HG03039 (cell line): ENCODE measurements around the gene NATD1.

Experiments used
- ATAC-seq: cut with Tn5 transposase; IDR thresholded peaks from one replicate; pipeline ENCODE4 v1.9.1; 2021; ENCODE audit warnings: mild to moderate bottlenecking, moderate library complexity; ENCODE audit not compliant: unreplicated experiment

NATD1 gene

DNA sequence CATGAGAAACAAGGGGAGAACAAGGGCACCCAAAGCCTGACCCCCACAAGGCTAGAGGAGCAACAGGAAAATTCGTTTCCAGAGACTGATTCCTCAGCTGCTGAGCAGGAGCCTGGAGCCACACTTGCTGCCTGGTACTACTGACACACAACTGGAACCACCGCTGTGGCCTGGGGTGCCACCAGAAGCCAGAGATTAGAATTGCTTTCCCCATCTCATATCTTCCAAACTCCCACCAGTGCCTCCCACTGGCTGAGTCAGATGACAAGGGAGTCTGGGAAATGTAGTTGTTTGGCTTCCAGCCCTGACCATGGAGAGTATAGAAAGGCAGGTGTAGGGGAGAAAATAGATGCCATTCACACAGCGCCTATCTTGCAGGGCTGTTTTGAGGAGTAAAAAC, 35.1 kb downstream of the NATD1 start:
- ATAC-seq, result no peak

DNA sequence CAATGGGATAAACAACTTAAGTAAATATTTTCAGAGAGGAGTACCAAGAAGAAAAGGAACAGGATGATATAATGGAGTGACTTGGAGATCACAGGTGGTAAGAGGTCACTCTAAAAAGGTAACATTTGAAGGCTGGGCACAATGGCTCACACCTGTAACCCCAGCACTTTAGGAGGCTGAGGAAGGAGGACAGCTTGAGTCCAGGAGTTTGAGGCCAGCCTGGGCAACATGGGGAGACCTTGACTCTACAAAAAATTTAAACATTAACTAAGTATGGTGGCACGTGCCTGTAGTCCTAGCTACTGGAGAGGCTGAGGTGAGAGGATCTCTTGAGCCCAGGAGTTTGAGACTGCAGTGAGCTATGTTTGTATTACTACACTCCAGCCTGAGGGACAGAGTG, 35.9 kb downstream of the NATD1 start:
- no peak for ATAC-seq

DNA sequence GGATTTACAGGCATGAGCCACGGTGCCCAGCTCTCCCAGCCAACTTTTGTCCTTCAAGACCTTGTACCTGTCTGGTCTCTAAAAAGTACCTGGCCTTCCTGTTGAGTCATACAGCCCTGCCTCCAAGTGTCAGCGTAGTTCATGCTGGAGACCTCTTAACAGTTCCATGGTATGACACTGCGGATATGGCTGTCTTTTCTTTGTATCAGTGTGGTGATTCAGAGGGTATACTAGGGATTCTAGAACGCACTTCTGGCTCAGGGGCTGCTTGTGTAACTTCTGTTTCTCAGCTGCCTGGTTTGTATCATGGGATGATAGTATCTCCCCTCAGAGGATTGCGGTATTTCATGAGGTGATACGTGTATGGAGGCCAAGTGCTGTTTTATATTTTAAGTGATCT, 37.3 kb downstream of the NATD1 start:
- no peak for ATAC-seq

DNA sequence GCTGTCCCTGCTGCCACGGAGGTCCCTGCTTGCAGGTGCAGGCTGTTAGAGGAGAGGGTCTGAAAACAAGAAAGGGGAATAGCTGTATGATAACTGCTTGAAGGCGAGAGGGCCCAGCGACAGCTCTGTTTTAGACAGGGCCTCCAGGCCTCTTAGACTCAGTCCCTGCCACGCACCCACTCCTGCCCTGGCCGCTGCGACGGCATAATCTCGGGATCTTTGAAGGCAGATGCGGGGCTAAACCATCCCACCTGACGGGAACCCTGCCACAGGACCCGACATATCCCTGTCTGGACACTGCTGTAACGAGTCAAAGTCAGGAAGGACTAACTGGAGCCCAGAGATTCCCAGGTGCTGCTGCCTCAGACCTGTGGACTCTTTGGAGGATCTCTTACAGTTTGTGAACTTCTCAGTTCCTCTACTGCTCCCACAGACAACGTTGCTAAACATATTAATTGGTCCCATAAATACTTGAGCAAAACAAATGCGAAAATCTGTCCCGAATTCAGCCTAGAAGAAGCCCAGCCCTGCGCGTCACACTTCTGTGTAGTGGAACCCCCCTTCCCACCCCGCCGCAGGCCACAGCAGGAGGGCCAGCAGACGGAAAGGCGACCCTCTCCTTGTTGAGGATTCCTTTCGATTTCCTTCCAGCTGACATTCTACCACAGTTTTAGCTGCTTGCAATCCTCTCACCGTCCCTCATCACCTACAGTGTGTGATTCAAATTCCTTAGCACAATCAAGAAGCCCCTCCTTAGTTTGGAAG, 38.3 kb downstream of the NATD1 start:
- ATAC-seq, result peak; percentile 14

DNA sequence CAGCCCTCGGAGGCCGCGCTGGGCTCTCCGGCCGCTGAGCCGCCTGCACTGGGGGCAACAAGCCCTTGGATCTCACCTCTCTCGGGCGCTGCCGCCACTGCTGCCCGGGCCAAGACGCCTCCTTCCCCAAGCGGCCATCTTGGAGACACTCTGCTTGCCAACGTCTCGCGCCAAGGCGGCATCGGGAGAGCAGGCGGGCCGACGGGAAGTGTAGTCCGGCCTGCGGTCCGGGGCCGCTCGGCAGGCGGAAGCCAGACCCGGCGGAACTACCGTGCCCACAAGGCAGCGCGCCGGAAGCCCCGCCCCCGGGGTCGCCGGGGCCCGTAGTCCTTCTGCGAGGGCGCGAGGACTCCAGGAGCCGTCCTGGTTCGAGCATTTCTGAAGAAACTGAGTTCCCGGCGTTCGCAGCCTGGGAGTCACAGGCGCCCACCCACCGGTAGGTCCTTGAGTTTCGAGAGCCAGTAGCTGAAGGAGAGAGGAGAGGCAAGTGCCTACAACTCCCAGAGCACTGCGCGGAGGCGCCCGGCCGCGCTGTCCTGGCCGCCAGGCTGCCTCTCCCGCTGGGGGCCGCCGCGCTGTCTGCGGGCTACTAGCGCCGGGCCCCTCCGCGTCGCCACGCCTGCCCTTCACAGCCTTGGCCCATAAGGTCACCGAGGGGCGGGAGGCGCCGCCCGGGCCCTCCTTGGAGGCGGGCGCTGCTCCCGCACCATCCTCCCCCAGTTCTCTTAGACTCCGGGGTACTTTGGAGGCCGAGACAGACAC, 39.0 kb downstream of the NATD1 start, which contains the start of gene TMEM11:
TMEM11 (minus strand) TSS at position 147 of the 762 bp plus-strand sequence; CDS start at position 138, 9 bp downstream.
- peak; percentile 86 for ATAC-seq

DNA sequence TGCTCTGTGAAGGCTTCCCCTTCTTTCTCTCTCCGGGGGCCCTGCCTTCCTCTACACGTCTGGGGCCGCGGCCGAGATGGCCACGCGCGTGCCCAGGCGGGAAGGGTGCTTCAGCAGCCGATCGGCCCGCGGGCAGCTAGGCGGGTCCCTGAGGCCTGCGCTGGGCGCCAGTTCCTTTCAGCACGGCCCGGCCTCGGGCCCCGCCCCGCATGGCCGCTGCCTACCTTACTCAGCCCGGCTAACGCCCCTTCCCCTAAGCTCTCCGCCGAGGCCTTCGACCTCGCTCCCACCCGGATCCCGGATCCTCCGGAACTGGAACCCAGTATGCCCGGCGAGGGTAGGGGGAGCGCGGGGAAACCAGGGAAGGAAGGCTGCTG, 39.6 kb downstream of the NATD1 start:
- peak; percentile 17 for ATAC-seq

DNA sequence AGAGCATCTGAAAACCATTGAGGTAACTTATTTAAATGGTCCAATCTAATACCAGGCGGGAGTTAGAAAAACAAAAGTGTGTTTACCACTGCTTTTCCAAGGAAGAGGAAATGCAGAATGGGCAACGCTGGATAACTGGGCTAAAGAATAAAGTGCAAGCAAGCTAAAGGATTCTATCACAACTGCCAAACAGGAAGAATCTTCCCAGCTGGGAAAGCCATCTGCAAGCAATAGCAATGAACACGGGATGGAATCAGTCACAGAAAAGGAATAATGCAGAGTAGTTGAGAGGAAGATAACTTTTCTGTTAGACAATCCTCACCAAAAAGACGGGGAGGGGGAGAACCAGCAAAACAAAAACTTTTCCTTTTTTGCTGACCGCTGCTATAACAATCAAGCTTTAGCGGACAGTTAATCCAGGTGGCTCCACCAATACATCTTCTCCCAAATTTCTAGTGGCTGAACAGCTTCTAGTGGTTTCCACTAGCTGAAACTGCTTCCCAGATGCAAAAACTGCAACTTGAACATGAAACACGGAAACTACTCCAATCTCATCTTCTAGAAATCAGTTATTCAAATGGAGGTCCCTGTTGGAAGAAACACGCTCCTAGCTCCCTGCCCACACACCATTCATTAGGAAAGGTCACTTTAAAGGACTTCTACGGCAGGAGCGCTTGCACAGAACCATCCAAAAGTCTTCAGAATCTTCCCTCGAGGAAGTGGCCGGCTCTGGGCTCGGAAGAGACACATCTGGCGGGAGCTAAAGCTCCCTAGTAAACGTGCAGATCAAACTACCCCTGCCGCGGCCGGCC, 40.2 kb downstream of the NATD1 start:
- ATAC-seq, result no peak

DNA sequence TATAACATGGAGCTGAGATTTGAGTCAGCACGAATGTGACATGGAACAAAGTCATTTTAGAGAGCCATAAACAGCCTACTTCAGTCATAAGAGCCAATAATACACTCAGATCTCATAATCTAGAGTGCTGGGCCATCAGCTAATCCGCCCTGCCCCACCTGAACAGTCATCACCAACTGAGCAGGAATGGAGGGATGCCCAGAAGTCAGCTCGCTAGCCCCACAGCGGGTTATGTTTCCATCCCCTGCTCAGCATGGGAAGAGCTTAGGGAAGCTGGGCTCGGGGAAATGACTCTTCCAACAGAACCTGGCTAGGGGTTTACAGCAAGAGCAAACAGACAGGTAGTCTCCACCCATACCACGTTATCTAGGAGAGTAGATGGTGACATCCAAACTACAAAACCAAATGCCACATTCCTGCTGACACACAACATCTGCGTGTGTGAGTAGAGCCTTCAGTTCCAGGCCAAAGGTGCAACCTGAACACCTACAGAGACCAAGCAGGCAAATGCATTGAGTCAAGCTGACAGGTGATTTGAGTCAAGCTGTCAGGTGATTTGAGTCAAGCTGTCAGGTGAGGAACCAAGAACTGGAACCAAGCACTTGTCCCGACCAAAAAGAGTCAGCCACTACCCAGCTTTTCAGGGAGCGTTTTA, 41.3 kb downstream of the NATD1 start:
- ATAC-seq, result no peak

DNA sequence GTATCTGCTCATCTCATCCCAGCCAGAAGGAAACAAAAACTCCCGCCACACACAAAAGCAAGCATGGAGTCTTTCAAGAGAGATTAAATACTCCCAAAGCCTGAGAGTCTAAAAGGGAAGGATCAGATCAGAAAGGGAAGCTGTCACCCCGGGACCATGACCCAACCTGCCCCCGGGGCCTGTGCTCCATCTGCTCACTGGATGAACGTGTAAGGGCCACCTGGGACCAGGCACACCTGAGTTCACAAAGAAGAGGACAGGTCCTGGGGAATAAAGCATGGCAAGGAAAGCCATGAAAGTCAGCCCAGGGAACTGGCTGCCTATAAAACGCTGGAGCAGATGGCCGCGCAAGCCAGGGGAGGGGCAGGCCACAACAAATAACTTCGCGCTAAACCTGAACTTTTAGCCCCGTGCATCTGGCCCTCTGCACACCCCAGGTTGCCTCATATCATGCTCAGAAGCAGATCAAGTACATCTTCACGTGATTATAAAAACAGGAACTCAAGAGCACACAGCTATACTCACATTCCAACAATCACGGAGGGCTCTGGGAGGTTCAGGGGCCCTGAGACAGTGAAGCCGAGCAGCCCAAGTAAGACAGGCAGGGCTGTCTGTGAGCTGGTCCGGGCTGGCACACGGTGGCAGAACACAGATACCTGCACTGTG, 42.7 kb downstream of the NATD1 start:
- ATAC-seq, result no peak

DNA sequence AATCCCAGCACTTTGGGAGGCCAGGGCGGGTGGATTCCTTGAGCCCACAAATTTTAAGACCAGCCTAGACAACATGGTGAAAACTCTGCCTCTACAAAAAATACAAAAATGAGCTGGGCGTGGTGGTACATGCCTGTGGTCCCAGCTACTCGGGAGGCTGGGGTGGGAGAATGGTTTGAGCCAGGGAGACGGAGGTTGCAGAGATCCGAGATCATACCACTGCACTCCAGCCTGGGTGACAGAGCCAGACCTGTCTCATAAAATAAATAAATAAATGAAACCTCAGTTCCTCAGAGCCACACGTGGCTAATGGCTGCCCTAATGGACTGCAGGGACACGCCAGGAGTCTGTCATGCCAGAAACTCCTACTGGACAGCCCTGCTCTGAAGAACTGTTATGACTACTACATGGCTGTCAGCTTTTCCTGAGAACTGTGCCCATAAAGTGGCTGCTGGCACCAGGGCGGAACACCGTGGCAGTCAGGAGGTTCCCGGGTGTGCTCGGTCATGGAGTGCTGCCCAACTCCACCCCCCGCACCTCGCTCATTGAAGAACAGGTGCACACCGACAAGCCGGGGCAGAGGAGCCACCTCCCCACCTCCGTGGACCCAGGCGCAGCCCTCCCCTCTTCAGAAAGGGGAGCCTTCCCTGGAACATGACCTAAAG, 43.6 kb downstream of the NATD1 start:
- ATAC-seq, result no peak

DNA sequence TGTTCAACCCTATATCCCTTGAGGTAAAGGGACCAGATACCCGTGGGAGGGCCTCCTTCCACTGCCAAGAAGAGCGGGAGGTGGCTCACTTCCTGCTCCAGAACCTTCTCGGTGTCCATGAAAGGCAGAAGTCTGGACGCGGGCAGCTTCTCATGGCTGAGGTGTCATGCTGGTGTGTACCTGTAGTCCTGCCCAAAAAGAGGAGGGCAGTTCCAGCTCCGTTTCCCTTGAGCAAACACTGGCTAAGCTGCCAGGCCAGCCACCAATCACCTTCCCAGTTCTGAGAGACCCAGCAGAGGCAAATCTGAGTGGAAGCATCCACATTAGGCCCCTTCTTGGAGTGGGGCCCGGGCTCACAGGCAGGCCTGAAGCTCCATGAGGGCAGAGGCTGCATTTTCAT, 44.9 kb downstream of the NATD1 start:
- no peak for ATAC-seq

DNA sequence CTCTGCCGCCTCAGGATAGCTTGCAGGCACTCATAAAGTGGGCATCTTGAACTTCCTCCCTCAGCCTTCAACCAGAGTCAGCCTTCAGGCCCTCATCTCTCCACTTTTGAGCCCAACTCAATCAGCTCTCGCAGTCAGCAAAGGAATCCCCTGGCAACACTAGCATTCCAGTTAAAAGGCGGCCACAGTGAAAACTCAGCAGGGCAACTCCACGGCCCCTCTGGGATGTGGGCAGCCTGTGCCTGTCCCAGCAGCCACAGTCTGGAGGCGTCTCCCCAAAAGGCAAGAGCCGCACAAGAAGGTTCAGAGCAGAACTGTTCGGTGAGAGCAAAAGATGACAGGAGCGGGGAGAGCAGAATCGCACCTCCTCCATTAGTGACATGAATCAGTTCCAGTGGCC, 48.3 kb downstream of the NATD1 start:
- ATAC-seq, result no peak

DNA sequence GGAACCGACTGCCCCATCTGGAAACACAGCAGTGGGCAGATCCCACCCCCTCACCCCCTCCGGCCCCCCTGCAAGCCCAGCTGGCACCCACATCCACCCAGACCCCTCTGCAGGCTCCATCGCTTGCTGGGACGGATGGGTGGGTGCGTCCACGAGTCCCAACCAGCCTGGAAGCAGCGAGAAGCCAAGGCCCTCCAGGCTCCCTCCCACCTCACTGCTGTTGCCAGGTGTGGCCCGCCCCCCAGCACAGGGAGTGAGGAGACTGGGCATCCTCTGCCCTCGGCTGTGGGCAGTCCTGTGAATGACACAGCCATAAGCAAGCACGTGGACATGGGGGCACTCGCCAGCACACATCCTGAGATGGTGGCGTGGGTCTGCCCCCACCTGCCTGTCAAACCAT, 50.7 kb downstream of the NATD1 start:
- ATAC-seq, result no peak

DNA sequence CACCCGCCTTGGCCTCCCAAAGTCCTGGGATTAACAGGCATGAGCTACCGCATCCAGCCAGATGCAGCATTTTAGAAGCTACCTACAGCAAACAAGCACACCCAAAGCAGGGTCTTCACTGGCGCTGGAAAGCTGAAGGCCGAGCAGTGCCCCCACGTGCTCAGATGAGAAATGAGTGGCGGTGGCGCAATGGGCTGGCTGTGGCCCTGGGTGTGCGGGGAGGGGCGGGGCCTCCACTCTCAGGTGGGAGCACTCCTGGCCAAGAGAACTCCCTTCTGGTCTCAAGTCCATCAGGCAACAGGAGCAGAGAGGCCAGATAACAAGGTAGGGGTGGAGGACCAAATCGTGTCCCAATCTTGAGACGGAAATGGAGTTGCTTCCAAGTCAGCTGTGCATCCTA, 51.3 kb downstream of the NATD1 start:
- no peak for ATAC-seq

DNA sequence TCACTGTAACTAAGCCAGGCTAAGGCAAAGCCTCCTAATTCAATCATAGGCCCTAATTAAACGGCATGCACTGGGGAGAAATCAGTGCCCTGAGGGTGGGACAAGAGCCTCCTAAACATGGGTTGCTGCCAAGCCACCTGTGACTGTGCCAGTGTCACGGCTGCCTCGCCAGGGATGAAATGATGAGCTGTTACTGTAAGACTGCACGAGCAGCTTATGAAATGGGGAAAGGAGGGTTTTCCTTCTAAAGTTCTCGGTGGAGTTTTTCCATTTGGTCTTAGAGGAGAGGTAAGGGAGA, 52.0 kb downstream of the NATD1 start:
- no peak for ATAC-seq

DNA sequence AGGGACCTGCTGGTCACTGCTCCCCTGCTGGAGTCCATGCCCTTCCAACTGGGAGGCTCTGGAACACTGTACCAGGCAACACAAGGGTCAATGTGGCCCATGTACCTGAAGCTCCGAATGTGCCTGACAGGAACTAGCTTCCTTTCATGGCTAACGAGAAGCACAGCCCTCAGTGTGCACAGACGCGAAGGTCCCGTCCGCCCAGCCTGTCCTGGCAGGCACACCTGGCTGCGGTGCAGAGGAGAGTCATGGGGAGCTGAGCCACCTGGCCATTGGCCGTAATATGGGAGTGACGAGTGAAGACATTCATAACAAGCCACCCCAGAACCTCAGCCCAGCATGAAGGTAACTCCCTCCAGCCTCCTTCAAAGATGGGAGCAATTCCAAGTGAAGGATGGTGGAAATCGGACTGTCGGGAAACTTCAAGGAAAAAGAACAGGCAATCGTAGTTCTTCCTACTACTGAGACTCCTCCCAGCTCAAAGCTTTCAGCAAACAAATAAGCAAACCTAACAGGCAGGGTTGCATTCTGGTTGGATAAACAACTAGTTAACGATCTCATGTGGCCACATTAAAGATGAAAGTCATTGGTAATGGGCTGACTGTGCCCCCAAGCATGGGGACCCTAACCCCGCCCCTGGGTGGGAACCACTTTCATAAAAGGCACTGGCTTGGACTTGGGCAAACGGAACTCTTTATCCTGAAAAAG, 52.5 kb downstream of the NATD1 start:
- ATAC-seq, result no peak

DNA sequence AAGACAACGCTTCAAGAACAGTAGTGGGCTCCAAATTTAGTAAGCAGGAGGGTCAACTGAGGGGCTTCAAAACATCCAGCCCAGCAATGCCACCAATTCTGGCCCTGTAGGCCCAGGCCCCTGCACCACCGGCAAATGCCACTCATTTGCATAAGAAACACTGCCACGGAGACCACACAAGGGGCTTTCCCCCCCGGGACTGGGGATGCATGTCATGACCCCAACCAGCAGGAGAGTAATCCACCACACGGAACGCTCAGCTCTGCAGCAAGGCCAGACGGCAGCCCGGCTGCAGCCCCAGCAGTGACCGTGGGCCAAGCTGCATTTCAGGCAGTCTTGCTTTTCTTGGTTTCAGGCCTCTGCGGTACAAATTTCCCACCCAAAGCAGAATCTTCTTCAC, 53.4 kb downstream of the NATD1 start:
- no peak for ATAC-seq

DNA sequence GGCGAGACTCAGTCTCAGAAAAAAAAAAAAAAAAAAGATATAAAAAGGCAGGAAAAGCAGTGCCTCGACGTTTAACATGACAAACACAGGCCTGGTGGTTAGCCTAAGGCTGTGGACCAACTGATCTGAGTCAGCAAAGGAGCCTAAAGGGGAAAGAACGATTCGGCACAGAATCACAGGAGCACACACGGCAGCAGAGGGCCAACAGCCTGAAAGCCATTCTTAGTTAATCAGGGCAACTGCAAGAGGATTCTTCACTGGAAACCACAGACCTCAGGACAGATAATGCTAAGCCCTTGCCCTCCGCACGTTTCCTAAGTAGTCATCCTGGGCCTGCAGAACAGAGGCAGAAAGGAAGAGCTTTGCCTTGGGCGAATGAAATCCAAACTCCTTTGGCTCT, 53.9 kb downstream of the NATD1 start:
- ATAC-seq, result no peak

DNA sequence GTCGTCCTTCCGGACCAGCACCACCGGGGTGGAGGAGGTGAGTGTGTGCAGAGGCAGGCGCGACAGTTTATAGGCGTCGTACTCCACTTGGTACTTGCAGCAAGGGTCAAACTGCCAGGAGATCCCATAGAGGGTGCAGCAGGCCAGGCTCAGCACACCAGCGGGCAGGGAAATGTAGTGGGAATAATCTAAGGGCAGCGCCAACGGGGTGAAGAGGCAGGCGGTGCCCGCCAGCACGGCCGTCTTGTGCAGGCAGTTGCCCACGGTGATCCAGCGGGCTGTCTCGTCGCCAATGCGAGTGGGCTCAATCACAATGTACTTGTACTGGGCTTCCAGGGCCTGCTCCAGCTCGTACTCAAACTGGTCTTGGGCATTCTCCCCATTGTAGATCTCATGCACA, 54.8 kb downstream of the NATD1 start:
- ATAC-seq, result no peak

DNA sequence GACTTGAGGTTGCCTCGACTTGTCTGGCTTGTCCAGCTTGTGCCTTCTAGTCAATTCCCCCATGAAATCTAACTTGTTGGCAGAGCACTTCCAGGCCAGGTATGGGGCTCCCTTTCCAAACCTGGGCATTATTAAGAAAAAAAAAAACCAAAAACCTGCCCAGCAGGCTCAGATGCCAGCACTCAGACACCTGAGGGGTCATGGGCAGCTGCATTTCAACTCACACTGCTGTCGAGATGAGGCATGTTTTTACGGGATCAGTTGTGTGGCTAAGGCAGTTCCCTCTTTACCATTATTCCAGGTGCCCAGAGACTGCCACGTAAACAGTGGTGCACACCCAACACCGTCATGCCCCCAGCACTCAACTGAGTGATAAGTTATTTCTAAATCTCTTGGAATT, 57.1 kb downstream of the NATD1 start:
- no peak for ATAC-seq
